OCI-LY1 (cell line): Measurements from ENCODE around the gene BCKDK.
"Not testable (repeated sequence)": the region's sequence is repeated elsewhere in the genome, so short reads cannot be mapped to it uniquely, and the experiment has no call there.

Experiments
- H2AFZ ChIP-seq: fragments of 200-600 bp; sonication (generic), shearing (Covaris generic); 2 replicates; pipeline ENCODE4 v1.6.0; 2014; ENCODE audit warnings: antibody characterized with exemption, mild to moderate bottlenecking, low read length
- H3F3A ChIP-seq: fragments of 200-600 bp; sonication (generic), shearing (Covaris generic); 2 replicates; pipeline ENCODE4 v1.6.0; 2014; ENCODE audit warnings: mild to moderate bottlenecking, antibody characterized with exemption, low read length, moderate library complexity; ENCODE audit not compliant: insufficient read depth
- H3K27ac ChIP-seq: fragments of 200-600 bp; sonication (generic); 2 replicates; pipeline ENCODE4 v1.5.1; 2014; ENCODE audit warnings: low read length, mixed run types, mild to moderate bottlenecking, low read depth; ENCODE audit not compliant: poor library complexity, severe bottlenecking
- H3K27me3 ChIP-seq: fragments of 200-600 bp; sonication (generic); 2 replicates; pipeline ENCODE4 v1.6.0; 2014; ENCODE audit warnings: antibody characterized with exemption, mild to moderate bottlenecking, low read length, moderate library complexity; ENCODE audit not compliant: insufficient read depth
- H3K36me3 ChIP-seq: fragments of 200-600 bp; sonication (generic); 2 replicates; pipeline ENCODE4 v1.6.1; 2014; ENCODE audit warnings: mild to moderate bottlenecking, antibody characterized with exemption, low read length, moderate library complexity, mixed read lengths; ENCODE audit not compliant: insufficient read depth
- H3K4me1 ChIP-seq: fragments of 200-600 bp; sonication (generic); 2 replicates; pipeline ENCODE4 v1.5.1; 2014; ENCODE audit warnings: mild to moderate bottlenecking, low read length, moderate library complexity; ENCODE audit not compliant: insufficient read depth, severe bottlenecking
- H3K4me2 ChIP-seq: fragments of 200-600 bp; sonication (generic), shearing (Covaris generic); 2 replicates; pipeline ENCODE4 v1.6.1; 2014; ENCODE audit warnings: low read length
- H3K4me3 ChIP-seq: fragments of 200-600 bp; sonication (generic); 2 replicates; pipeline ENCODE4 v1.5.1; 2014; ENCODE audit warnings: low read length, low read depth, mild to moderate bottlenecking, mixed read lengths; ENCODE audit not compliant: poor library complexity, severe bottlenecking
- H3K79me2 ChIP-seq: fragments of 200-600 bp; shearing (Covaris generic); 2 replicates; pipeline ENCODE4 v1.6.1; 2016; ENCODE audit warnings: mixed run types, low read length, mixed read lengths; ENCODE audit not compliant: insufficient read depth
- H3K9ac ChIP-seq: fragments of 200-600 bp; sonication (generic), shearing (Covaris generic); 2 replicates; pipeline ENCODE4 v1.6.1; 2014; ENCODE audit warnings: mild to moderate bottlenecking, low read length, mixed read lengths
- H3K9me2 ChIP-seq: fragments of 200-600 bp; sonication (generic), shearing (Covaris generic); 2 replicates; pipeline ENCODE4 v1.6.1; 2014; ENCODE audit warnings: low read depth, mild to moderate bottlenecking, low read length, mixed read lengths
- H3K9me3 ChIP-seq: fragments of 200-600 bp; shearing (Covaris generic); 2 replicates; pipeline ENCODE4 v1.6.1; 2014; ENCODE audit warnings: low read length, mixed read lengths
- H4K20me1 ChIP-seq: fragments of 200-600 bp; sonication (generic), shearing (Covaris generic); 2 replicates; pipeline ENCODE4 v1.6.0; 2016; ENCODE audit warnings: mild to moderate bottlenecking, low read length; ENCODE audit not compliant: insufficient read depth
- EZH2 ChIP-seq: fragments of 200-600 bp; sonication (generic), shearing (Covaris generic); IDR thresholded peaks from 2 replicates; pipeline ENCODE4 v1.8.0; 2017; ENCODE audit warnings: borderline replicate concordance, mixed run types, mild to moderate bottlenecking, antibody characterized with exemption, low read length, moderate library complexity, mixed read lengths
- TF ChIP-seq, protein P1 (sequence below): fragments of 200-600 bp; sonication (generic), shearing (Covaris generic); IDR thresholded peaks from 2 replicates; pipeline ENCODE4 v1.5.1; 2017; ENCODE audit warnings: mild to moderate bottlenecking, antibody characterized with exemption, low read length, moderate library complexity, mixed read lengths

The BCKDK gene

DNA sequence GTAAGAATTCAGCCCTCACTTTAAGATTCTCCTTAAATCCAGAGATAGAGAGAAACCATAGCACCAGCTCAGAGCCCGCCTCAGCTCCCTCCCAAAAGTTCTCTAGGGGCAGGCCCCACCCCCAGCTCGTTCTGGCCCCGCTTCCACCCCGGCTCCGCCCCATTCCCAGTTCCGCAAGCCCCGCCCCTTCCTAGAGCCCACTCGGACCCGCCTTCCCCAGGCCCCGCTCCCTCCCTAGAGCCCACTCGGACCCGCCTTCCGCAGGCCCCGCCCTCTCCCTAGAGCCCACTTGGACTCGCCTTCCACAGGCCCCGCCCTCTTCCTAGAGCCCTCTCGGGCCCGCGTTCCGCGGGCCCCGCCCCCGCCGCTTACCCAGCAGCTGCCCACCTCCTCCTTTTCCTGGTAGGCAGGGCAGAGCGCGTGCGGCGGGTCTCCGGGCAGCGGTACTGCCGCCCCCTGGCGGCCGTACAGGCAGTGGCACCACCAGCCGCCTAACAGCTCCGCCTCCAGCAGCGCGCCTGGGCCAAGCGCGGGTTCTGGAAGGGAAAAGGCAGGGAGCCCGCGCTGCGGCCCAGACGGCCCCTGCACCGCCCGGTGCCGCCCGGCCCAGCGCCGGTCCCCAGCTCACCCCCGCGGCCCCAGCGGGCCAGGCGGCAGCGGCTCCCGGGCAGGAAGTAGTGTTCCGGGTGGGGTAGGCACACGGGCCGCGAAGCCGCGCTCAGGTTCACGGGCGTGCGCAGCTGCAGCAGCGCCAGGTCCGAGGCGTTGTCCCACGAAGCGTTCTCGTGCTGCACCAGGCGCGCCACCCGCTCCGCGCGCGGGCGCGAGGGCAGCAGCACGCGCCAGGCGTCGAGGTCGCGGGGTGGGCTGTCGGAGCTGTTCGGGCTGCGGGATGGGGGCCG is 34.2 kb downstream of the BCKDK start:
- Histone ChIP-seq H3K9me2 (no peaks in the 10 kb centered on the region), H3K9ac (peak overlapping the region; percentile 48; the same call in 1 of the 2 replicates), H3F3A (no peaks in the 10 kb centered on the region), H3K4me2 (peak overlapping the region; percentile 61), H4K20me1 (no peaks in the 10 kb centered on the region), H3K79me2 (no peaks in the 10 kb centered on the region), H3K4me3 (peak overlapping the region; percentile 50), H3K27ac (no peak overlapping the region), H3K4me1 (peaks cover 10% of the 10 kb centered on the region), H3K9me3 (no peaks in the 10 kb centered on the region), H2AFZ (0 out of 2 replicates have a peak overlapping the region, but pooled peaks have one; percentile 31), H3K27me3 (no peaks in the 10 kb centered on the region), H3K36me3 (no peaks in the 10 kb centered on the region)
- no peak for TF ChIP-seq EZH2
- TF ChIP-seq, protein P1, sequence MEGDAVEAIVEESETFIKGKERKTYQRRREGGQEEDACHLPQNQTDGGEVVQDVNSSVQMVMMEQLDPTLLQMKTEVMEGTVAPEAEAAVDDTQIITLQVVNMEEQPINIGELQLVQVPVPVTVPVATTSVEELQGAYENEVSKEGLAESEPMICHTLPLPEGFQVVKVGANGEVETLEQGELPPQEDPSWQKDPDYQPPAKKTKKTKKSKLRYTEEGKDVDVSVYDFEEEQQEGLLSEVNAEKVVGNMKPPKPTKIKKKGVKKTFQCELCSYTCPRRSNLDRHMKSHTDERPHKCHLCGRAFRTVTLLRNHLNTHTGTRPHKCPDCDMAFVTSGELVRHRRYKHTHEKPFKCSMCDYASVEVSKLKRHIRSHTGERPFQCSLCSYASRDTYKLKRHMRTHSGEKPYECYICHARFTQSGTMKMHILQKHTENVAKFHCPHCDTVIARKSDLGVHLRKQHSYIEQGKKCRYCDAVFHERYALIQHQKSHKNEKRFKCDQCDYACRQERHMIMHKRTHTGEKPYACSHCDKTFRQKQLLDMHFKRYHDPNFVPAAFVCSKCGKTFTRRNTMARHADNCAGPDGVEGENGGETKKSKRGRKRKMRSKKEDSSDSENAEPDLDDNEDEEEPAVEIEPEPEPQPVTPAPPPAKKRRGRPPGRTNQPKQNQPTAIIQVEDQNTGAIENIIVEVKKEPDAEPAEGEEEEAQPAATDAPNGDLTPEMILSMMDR = peak; percentile 86

DNA sequence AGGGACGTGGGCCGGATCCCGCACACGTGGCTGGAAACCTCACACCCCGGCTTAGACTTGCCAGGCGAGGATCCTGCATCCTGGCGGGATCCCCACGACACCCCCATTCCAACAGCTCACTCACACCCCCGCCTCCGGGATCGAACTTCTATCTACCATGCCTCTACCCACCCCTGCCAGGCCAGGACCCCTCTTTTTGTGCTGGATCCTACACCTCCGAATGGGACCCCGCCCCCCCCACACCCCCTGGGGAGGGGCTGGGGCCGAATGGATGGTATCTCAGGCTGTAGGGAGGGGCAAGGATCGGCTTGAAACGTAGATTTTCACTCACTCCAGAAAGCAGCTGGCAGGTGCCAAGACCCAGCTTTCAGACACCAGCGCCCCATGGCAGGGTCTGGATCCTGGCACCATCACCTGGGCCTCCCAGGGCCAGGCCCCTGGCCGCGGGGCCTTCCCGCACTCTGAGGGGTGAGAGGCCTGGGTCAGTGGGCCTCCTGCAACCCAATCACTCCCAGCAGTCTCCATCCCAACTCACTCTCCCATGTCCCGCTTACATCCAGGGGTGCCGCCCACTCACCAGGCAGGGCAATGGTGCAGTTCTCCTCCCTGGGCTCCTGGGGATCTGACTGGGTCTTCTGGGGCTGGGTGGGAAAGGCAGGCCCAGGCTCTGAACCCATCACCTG is 35.0 kb downstream of the BCKDK start:
- H2AFZ ChIP-seq = no peak overlapping the region

DNA sequence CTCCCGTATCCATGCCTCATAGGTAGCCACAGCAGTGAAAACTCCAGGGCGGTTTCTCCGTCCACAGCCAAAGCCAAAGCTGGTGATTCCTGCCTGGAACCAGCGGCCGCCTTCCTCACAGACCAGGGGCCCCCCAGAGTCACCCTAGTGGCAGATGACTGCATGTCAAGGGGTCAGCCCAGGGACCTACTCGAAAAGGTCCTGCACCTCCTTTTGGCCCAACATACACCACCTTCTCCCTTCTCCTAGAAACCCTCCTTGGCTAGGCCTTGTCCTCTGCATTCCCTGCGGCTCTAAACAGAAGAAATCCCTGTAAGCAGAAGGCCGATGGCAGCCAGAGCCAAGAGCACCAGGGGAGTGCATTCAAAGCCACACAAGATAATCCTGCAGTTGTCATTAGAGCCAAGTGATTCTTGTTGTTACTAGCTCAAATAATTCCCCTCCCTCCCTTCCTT is 35.5 kb downstream of the BCKDK start:
- Histone ChIP-seq H3K27me3 (peaks cover 6% of the 10 kb centered on the region; the same call in 1 of the 2 replicates), H3K9ac (no peak overlapping the region), H3K4me2 (no peak overlapping the region)

More for the DNA sequence above, 35.0 kb downstream of the BCKDK start:
- peaks cover 10% of the 10 kb centered on the region for H3K4me1 ChIP-seq
- H3F3A ChIP-seq = no peaks in the 10 kb centered on the region
- H3K27ac ChIP-seq = no peak overlapping the region
- H3K4me3 ChIP-seq = peak overlapping the region; percentile 50
- H3K4me2 ChIP-seq = peak overlapping the region; percentile 61
- H3K9me2 ChIP-seq = no peaks in the 10 kb centered on the region
- H3K9me3 ChIP-seq = no peaks in the 10 kb centered on the region
- no peak for TF ChIP-seq EZH2
- TF ChIP-seq, protein P1 = no peak
- H3K36me3 ChIP-seq = no peaks in the 10 kb centered on the region
- H4K20me1 ChIP-seq = no peaks in the 10 kb centered on the region
- H3K27me3 ChIP-seq = peaks cover 6% of the 10 kb centered on the region; the same call in 1 of the 2 replicates
- no peaks in the 10 kb centered on the region for H3K79me2 ChIP-seq
- H3K9ac ChIP-seq = peak overlapping the region; percentile 48; the same call in 1 of the 2 replicates

DNA sequence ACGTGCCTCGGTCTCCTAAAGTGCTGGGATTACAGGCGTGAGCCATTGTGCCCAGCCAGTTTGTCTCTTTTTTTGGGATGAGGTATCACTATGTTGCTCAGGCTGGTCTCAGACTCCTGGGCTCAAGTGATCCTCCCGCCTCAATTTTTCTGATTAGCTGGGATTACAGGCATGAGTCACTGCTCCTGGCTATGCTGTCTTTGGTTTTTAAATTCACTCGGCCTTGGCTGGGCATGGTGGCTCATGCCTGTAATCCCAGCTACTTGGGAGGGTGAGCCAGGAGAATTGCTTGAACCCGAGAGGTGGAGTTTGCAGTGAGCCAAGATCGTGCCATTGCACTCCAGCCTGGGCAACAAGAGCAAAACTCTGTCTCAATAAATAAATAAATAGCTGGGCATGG is 36.2 kb downstream of the BCKDK start:
- H3K4me1 ChIP-seq, H3F3A ChIP-seq, H3K9me2 ChIP-seq, H3K9me3 ChIP-seq, H3K79me2 ChIP-seq, H2AFZ ChIP-seq, H3K4me2 ChIP-seq, H3K9ac ChIP-seq, H4K20me1 ChIP-seq, H3K4me3 ChIP-seq, H3K36me3 ChIP-seq, H3K27me3 ChIP-seq, H3K27ac ChIP-seq: not testable (repeated sequence)

More for the DNA sequence above, 35.5 kb downstream of the BCKDK start:
- no peak overlapping the region for H3K4me3 ChIP-seq
- H3F3A ChIP-seq = no peaks in the 10 kb centered on the region
- H4K20me1 ChIP-seq = no peaks in the 10 kb centered on the region
- H3K27ac ChIP-seq = no peak overlapping the region
- H3K79me2 ChIP-seq = no peaks in the 10 kb centered on the region
- no peaks in the 10 kb centered on the region for H3K9me2 ChIP-seq
- no peaks in the 10 kb centered on the region for H3K36me3 ChIP-seq
- H3K4me1 ChIP-seq = peaks cover 10% of the 10 kb centered on the region
- no peak overlapping the region for H2AFZ ChIP-seq
- no peak for TF ChIP-seq EZH2
- TF ChIP-seq, protein P1 = no peak
- H3K9me3 ChIP-seq = no peaks in the 10 kb centered on the region
